ENCODE measurements around the gene PRKAR1B.
"Not testable (repeated sequence)": the region's sequence is repeated elsewhere in the genome, so short reads cannot be mapped to it uniquely, and the experiment has no call there.

The PRKAR1B gene

GRCh38 chr7:620056-620455 is 107.0 kb downstream of the PRKAR1B start:
- H3K4me3 ChIP-seq (ENCODE audit: low read length): no peak overlapping the region

GRCh38 chr7:619368-619840 is 107.7 kb downstream of the PRKAR1B start:
- no peak overlapping the region for H3K4me3 ChIP-seq (ENCODE audit: low read length)
- H3K4me2 ChIP-seq (ENCODE audit: low read length): no peak overlapping the region
- H3K36me3 ChIP-seq (ENCODE audit: insufficient read depth, low read length): no peaks in the 10 kb centered on the region
- no peaks in the 10 kb centered on the region for H3K27me3 ChIP-seq (ENCODE audit: control insufficient read depth, insufficient read depth, low read length)
- H3K9ac ChIP-seq (ENCODE audit: low read depth, low read length): no peak overlapping the region
- no peaks in the 10 kb centered on the region for H3K9me3 ChIP-seq (replicated peaks; ENCODE audit: low read length)
- no peaks in the 10 kb centered on the region for H3K4me1 ChIP-seq (ENCODE audit: control insufficient read depth, insufficient read depth, low read length)

More at GRCh38 chr7:620056-620455, 107.0 kb downstream of the PRKAR1B start:
- Histone ChIP-seq H3K4me1 (ENCODE audit: control insufficient read depth, insufficient read depth, low read length) (no peaks in the 10 kb centered on the region), H3K9me3 (replicated peaks; ENCODE audit: low read length) (peaks cover under 1% of the 10 kb centered on the region), H3K36me3 (ENCODE audit: insufficient read depth, low read length) (no peaks in the 10 kb centered on the region), H3K4me2 (ENCODE audit: low read length) (no peak overlapping the region), H3K27me3 (ENCODE audit: control insufficient read depth, insufficient read depth, low read length) (no peaks in the 10 kb centered on the region), H3K9ac (ENCODE audit: low read depth, low read length) (no peak overlapping the region)

GRCh38 chr7:618539-619367 is 108.3 kb downstream of the PRKAR1B start:
- Histone ChIP-seq H3K4me3 (ENCODE audit: low read length) (no peak overlapping the region), H3K4me2 (ENCODE audit: low read length) (no peak overlapping the region), H3K9me3 (replicated peaks; ENCODE audit: low read length) (no peaks in the 10 kb centered on the region), H3K9ac (ENCODE audit: low read depth, low read length) (no peak overlapping the region), H3K27me3 (ENCODE audit: control insufficient read depth, insufficient read depth, low read length) (no peaks in the 10 kb centered on the region), H3K36me3 (ENCODE audit: insufficient read depth, low read length) (no peaks in the 10 kb centered on the region), H3K4me1 (ENCODE audit: control insufficient read depth, insufficient read depth, low read length) (no peaks in the 10 kb centered on the region)

GRCh38 chr7:617614-618538 is 109.2 kb downstream of the PRKAR1B start:
- no peak overlapping the region for H3K9ac ChIP-seq (ENCODE audit: low read depth, low read length)
- H3K4me2 ChIP-seq (ENCODE audit: low read length): no peak overlapping the region
- no peaks in the 10 kb centered on the region for H3K4me1 ChIP-seq (ENCODE audit: control insufficient read depth, insufficient read depth, low read length)
- no peak overlapping the region for H3K4me3 ChIP-seq (ENCODE audit: low read length)
- no peaks in the 10 kb centered on the region for H3K36me3 ChIP-seq (ENCODE audit: insufficient read depth, low read length)
- no peaks in the 10 kb centered on the region for H3K9me3 ChIP-seq (replicated peaks; ENCODE audit: low read length)
- no peaks in the 10 kb centered on the region for H3K27me3 ChIP-seq (ENCODE audit: control insufficient read depth, insufficient read depth, low read length)

- Histone ChIP-seq H3K4me1 (ENCODE audit: control insufficient read depth, insufficient read depth, low read length) (no peaks in the 10 kb centered on the region), H3K4me2 (ENCODE audit: low read length) (no peak overlapping the region), H3K9ac (ENCODE audit: low read depth, low read length) (no peak overlapping the region), H3K36me3 (ENCODE audit: insufficient read depth, low read length) (no peaks in the 10 kb centered on the region), H3K9me3 (replicated peaks; ENCODE audit: low read length) (no peaks in the 10 kb centered on the region), H3K4me3 (ENCODE audit: low read length) (no peak overlapping the region), H3K27me3 (ENCODE audit: control insufficient read depth, insufficient read depth, low read length) (no peaks in the 10 kb centered on the region)
Measured at GRCh38 chr7:613442-614140, 113.5 kb downstream of the PRKAR1B start.

GRCh38 chr7:611837-612236 is 115.2 kb downstream of the PRKAR1B start:
- H3K4me3 ChIP-seq (ENCODE audit: low read length); H3K9me3 ChIP-seq (replicated peaks; ENCODE audit: low read length); H3K4me2 ChIP-seq (ENCODE audit: low read length); H3K9ac ChIP-seq (ENCODE audit: low read depth, low read length); H3K27me3 ChIP-seq (ENCODE audit: control insufficient read depth, insufficient read depth, low read length); H3K36me3 ChIP-seq (ENCODE audit: insufficient read depth, low read length); H3K4me1 ChIP-seq (ENCODE audit: control insufficient read depth, insufficient read depth, low read length): not testable (repeated sequence)

GRCh38 chr7:611281-611810 is 115.7 kb downstream of the PRKAR1B start:
- Histone ChIP-seq H3K4me3 (ENCODE audit: low read length) (no peak overlapping the region), H3K9me3 (replicated peaks; ENCODE audit: low read length) (no peaks in the 10 kb centered on the region), H3K4me2 (ENCODE audit: low read length) (no peak overlapping the region), H3K27me3 (ENCODE audit: control insufficient read depth, insufficient read depth, low read length) (no peaks in the 10 kb centered on the region), H3K36me3 (ENCODE audit: insufficient read depth, low read length) (no peaks in the 10 kb centered on the region), H3K4me1 (ENCODE audit: control insufficient read depth, insufficient read depth, low read length) (no peaks in the 10 kb centered on the region), H3K9ac (ENCODE audit: low read depth, low read length) (no peak overlapping the region)

- Histone ChIP-seq H3K4me1 (ENCODE audit: control insufficient read depth, insufficient read depth, low read length) (no peaks in the 10 kb centered on the region), H3K9ac (ENCODE audit: low read depth, low read length) (no peak overlapping the region), H3K27me3 (ENCODE audit: control insufficient read depth, insufficient read depth, low read length) (no peaks in the 10 kb centered on the region)
Measured at GRCh38 chr7:610531-611280, 116.4 kb downstream of the PRKAR1B start.

GRCh38 chr7:610141-610530 is 116.9 kb downstream of the PRKAR1B start:
- no peaks in the 10 kb centered on the region for H3K4me1 ChIP-seq (ENCODE audit: control insufficient read depth, insufficient read depth, low read length)
- no peak overlapping the region for H3K9ac ChIP-seq (ENCODE audit: low read depth, low read length)

More at GRCh38 chr7:610531-611280, 116.4 kb downstream of the PRKAR1B start:
- H3K4me2 ChIP-seq (ENCODE audit: low read length): no peak overlapping the region
- H3K36me3 ChIP-seq (ENCODE audit: insufficient read depth, low read length): no peaks in the 10 kb centered on the region
- no peak overlapping the region for H3K4me3 ChIP-seq (ENCODE audit: low read length)
- no peaks in the 10 kb centered on the region for H3K9me3 ChIP-seq (replicated peaks; ENCODE audit: low read length)

GRCh38 chr7:609365-609764 is 117.7 kb downstream of the PRKAR1B start:
- H3K4me3 ChIP-seq (ENCODE audit: low read length): no peak overlapping the region
- H3K9ac ChIP-seq (ENCODE audit: low read depth, low read length): no peak overlapping the region
- peaks cover 4% of the 10 kb centered on the region for H3K4me1 ChIP-seq (ENCODE audit: control insufficient read depth, insufficient read depth, low read length)
- H3K36me3 ChIP-seq (ENCODE audit: insufficient read depth, low read length): peaks cover 6% of the 10 kb centered on the region
- no peaks in the 10 kb centered on the region for H3K27me3 ChIP-seq (ENCODE audit: control insufficient read depth, insufficient read depth, low read length)
- H3K4me2 ChIP-seq (ENCODE audit: low read length): no peak overlapping the region
- no peaks in the 10 kb centered on the region for H3K9me3 ChIP-seq (replicated peaks; ENCODE audit: low read length)

More at GRCh38 chr7:610141-610530, 116.9 kb downstream of the PRKAR1B start:
- Histone ChIP-seq H3K36me3 (ENCODE audit: insufficient read depth, low read length) (peaks cover 3% of the 10 kb centered on the region), H3K9me3 (replicated peaks; ENCODE audit: low read length) (no peaks in the 10 kb centered on the region), H3K4me3 (ENCODE audit: low read length) (no peak overlapping the region), H3K4me2 (ENCODE audit: low read length) (no peak overlapping the region), H3K27me3 (ENCODE audit: control insufficient read depth, insufficient read depth, low read length) (no peaks in the 10 kb centered on the region)
